AG20443 (cell line): ENCODE data around the gene TRIO.

Experiments used
- DNase-seq: peaks from one replicate; pipeline ENCODE4 v3.0.0; 2012; ENCODE audit warnings: low spot score, mixed read lengths

Gene TRIO

DNA sequence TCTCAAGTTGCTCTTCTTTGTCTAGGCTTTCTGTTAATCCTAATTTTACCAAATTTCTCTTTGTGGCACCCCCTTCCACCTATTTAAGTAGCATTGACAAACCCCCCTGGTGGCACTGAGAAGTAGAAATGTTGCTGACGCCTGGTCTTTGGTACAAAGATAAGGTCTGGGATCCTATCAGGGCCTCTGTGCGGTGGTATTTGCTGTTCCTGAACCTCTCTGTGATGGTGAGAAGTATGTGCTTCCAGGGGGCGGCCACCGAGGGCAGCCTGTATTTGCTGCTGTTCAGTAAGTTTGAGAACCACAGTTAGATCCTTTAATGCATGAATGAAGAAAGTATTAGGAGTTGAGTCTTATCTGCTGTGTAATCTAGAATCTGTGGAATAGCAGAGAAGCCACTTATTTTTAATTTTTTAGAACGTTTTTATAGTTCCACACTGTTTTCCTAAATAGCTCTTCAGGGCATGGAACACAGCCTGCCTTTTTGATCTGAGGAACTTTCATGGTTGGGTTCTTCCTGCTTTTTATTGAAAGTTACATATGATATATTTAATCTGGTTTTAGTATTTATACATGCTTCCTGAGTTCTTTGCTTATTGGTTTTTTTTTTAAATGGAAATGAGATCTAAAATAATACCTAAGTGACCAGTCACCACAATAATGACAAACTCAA lies 124.2 kb downstream of the TRIO start:
- DNase-seq: no peak

DNA sequence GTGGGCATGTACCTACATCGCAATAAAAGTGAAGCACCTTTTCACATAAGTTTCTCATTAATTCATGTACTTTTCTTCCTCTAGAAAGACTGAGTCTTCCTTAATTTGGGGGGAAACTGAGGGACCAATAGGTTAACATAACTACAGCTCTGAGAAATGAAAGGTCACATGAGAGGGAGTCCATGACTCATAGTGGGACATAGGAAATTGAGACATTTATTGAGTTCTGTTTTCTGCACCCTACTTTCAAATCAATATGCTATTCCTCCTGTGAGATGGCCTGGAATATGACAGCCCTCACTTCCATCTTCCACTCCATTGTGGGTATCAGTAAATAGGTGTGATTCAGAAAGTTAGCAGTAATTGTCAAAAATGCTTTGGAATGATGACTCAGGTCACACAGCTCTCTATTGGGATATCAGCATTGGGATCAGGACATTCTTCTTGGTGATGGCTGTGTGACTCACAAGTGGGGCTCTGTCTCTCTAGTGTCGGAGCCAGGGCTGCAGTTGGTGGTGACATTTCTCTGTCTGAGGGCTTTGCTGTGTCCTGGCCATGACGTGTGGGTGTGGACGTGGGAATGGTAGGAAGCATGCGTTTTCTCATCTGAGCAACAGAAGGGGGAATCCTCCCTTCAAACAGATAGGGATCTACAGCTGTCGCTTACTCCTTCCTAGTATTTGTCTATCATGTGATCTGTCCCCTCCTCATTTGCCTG lies 125.0 kb downstream of the TRIO start:
- DNase-seq: peak; percentile 75

DNA sequence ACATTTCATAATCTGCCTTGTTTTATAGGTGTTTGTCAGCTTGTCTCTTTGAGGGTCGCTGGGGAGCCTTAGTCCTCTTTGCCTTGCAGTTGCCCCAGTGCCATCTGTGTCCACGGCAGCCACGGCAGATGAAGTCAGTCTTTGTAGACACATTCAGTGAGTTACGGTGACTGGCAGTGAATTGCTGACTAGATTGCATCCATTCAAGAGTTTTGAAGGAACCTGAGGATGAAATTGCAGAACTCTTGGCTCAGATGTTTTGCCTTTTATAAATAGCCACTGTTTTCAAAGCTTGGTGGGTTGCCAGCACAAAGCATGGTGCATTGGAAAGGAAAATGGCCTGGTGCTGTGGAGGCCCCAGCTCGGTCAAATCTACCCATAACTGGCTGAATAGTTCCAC lies 125.6 kb downstream of the TRIO start:
- no peak for DNase-seq

DNA sequence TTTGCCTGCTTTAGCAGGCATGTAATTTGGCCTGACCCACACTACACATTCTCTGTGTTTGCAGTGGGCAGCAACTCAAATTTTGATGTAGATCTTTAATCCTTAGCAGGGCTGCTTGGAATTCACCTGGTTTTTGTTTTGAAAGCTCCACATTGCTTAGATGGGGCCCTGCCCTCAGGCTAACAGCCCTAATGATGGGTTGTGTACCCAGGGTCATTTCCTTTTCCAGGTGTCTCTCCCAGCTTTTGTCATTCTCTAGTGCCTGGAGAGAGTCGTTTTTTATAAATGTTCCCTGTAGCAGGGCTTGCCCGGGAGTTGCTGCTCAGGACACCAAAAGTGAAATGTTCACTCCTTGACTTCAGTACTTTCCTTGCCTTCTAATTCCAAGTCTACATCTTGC lies 126.3 kb downstream of the TRIO start:
- DNase-seq: no peak

DNA sequence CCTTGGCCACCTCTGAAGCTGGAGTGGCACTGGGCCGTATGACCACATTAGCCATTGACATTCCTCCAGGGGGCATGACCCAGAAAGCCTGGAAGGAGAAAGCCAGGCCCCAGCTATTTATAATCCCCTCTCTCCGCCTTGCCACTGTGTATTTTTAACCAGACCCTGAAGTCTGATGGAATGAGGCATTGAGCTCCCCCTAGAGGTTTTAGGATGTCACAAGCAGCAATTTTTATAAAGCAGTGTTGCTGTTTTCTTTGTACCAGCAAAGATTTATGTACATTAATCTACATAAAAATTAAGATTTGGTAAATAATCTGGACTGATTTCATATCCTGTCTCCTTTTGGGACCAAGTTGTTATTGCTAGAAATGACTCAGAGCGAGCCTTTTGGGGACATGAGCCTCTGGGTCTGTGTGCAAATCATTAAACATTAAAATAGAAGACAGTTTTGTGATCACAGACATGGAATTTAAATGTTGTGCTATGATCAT lies 127.1 kb downstream of the TRIO start:
- peak; percentile 75 for DNase-seq

DNA sequence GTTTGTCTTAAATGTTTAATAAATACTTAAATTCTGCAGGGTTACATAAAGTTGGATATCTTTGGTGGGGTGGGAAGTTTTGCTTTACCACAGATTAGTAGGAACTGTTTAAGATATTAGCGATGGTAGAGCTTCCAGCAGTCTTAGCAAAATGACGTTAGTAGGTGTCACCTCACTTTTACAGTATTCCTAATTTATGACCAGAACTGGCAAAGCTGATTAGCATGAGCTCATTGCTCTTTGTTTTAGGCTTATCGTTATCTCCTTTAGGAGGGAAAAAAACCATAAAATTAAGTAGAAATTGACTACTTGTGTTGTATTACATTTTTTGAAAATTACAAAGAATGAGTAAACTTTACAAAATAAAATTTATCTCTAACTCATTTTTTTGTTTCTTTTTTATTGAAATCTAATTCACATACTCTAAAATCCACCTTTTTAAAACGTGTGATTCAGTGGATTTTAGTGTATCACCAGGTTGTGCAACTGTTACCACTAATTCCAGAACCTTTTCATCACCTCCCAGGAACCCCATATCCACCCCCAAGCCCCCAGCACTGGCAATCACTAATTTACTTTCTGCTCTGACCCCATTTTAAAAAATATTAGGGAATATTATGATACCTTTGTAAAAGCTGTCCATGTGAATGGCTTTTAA lies 129.5 kb downstream of the TRIO start:
- no peak for DNase-seq

DNA sequence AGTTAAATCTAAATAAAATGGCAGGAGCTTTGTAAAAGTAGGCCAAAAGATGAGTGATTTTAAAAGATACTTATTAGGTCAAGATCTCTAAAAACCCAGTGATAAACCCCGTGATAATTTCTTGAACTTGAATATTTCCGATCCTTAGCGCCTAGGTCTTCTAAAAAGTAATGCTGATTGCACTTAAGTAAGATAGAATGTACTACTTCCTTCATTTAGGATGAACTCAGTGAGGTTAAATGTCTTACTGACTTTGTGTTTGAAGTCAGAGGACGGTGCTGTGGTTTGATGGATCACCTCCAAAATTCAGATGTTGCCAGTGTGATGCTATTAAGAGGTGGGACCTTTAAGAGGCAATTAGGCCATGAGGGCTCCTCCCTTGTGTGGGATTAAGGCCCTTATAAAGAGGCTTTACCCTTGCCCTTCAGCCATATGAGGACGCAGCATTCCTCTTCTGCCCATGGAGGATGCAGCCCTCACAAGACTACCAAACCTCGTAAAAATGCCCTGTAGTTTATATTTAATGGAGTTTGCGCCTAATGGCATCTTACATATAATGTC lies 130.1 kb downstream of the TRIO start:
- DNase-seq: no peak

DNA sequence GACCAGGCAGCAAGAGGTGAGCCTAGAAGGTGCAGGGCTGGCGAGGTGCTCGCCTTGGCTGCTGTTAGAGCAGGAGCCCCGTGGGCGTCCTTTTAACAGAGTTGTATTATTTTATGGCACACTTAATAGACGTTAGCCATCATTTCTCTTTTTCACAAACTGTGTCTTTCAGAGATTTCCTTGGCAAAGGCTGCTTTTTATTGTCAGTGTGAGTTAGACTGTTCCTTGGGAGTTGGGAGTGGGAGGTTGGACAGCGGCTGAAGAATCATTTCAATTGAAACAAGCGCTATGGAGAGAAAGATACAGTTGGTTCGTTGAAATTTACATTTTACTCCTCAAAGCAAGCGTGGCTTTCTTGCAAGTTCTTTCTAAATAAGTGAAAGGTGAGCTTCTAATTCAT lies 133.2 kb downstream of the TRIO start:
- no peak for DNase-seq

DNA sequence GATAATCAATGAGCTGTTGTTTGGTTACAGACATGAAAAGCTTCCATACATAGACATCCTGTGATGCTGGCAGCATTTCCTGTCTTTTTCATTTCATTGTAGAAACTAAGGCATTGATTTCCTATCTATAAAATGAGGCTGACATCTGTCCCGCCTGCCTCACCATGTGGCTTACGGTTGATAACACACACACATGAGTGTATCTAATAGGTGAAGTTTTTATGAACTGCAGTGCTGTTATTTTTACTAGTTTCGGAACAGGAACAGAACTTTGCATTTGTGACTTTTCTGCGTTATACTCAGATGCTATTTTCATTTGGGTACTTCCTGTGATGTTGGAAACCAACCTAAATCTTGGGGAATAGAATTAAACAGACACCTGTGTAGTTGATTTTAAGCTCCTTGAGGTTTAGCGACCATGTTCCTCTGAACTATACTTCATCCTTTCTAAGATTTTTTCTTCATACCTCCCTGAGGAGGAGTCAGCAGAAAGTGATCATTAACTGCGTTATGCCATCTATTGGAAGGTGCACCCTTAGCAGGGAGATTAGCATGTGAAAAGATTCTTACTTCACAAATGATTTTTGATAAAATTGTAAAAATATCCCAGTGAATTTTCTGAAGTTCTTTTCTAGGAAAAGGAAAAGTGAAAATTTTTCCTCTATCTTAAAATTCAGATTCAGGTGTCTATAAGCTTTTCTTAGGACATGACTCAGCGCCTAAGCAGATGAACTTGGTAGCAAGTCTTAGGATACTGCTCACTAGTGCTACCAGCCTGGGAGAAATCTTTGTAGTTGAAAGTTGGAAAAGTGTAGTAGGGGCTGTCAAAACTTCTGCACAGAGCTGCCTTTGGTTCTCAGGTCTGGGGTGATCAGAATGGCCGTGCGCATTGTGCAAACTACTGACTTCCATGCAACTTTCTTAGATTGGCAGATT lies 134.5 kb downstream of the TRIO start:
- DNase-seq: no peak

DNA sequence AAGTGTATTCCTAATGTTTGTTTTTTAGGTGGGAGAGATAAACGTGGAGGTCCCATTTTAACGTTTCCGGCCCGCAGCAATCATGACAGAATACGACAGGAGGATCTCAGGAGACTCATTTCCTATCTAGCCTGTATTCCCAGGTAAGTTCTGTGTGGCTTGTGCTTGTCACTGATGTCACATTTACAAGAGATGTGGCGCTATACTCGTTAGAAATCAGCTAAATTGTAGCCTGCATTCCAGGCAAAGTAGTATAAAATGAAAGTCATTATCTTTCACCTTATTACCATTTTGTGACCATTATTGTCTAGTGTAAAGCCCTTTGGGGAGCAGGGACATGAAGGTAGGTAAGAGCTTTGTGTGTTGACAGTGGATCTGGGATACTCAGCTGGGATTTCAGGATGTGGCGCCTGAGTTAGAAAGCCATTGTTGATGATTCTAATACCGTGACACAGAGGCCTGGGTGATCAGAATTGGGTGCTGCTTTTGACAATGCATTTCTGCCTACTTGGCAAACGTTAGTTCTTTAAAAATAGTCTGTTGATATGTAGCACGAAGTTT lies 137.2 kb downstream of the TRIO start:
- no peak for DNase-seq

DNA sequence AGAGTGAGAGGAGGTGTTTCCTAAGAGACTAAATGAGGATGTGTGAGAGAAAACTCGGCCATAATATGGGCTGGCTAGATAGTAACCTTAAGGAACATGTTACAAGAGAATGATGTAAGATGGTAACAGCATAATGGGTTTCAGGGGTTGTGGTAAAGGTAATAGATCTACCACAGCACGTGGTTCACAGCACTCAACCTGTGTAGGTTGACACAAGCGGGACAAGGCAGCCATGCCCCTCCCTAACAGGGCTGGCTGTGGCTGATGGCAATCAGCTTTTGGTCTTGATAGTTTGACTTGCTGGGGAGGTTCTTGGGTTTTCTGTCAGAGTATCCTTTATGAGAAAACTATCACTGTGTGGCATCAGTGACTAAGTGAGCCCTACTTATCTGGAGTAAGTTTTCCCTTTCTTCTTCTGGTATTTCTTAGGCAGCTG lies 138.6 kb downstream of the TRIO start:
- DNase-seq: no peak

DNA sequence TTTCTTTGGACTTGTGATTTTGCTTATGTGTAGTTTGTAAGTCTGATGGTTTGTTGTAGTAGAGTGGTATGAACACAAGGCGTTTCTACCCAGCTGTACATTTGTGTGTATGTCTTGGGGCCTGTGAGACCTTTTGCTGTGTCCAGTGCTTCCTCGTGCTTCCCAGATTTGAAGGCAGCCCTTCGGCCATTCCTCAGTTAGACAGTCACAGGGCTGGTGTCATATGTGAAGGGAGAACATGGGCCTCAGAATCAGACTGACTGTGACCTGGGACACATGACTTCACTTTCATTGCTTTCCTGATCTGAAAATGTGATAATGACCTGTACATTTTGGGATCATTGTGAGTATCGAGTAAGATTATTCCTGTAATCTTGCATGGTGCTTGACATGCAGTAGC lies 140.0 kb downstream of the TRIO start:
- DNase-seq: no peak

DNA sequence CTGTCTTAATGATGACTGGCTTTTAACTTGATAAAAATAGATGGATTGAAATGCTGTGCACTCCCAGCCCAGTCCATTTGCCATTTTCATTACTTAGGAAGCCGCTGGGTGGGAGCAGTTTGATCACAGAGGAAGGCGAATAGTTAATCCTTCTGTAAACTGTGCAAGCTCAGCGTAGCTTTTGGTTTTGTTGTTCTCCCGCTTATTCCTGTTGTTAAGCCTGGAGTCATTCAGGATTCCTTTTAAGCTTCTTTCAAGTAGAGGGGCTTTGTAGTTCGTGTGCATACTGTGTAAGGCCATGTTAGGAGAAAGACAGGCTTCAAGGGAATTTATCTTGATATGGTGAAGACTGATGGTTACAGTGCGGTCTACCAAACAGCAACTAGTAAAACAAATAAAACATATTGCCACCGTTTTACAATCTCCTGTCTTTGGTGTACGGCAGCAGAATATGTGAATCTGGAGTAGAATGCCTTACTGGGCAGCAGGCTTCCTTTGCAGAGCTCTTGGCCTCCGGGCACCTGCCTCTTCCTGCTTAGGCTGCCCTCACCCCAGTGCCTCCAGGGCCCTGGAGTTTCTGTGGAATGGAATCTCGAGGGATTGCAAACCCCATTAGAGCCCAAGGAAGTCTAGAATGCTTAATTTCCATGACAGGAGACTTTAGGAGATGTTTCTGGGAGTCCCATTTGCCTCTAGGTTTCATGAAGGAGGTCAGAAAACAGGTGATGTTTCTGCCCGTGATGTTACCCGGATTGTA lies 141.4 kb downstream of the TRIO start:
- no peak for DNase-seq

DNA sequence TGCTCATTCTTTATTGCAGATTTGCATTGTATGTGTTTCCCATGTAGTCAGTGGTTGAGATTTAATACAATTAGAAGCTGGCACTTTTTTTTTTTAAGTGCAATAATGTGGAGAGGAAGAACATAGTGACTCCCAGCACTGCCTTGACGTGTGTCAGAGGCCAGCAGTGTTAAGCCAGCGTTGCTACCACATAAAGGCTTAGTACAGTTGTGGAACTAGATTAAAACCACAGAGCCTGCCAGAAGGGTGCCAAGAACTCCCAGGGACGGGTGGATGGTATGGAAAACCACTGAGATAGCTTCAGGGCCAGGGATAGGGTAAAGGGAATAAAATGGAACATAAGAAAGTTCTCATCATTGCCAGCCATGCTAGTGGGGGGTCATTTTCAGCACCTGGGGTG lies 142.9 kb downstream of the TRIO start:
- no peak for DNase-seq

DNA sequence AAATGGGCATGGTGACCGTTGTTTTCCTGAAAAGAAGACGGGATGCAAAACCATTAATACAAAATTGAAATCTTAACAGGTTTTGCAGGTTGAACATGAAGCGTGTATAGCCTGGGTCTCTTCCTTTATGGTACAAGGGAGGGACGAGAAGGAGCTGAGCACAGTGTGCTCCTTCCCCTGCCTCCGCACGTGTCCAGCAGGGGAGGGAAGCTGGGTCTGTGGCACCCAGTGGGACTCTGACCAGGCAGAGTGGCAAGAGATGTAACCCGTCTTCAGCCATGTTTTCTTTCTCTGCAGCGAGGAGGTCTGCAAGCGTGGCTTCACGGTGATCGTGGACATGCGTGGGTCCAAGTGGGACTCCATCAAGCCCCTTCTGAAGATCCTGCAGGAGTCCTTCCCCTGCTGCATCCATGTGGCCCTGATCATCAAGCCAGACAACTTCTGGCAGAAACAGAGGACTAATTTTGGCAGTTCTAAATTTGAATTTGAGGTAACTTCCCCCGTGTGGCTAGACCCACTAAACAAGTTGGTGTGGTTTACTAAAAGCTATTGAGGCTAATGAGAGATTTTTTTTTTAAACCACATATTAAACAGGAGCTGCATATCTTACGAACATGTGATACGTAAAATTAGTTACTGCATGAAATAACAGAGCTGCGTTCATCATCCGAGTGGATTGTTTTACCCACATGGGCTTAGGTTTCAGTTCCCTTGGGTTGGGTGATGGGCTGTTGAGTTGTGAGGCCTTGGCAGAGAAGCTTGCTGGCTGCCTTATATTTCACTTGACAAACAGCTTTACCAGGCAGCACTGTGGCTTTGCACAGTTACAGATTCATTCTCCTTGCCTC lies 143.7 kb downstream of the TRIO start:
- DNase-seq: no peak

DNA sequence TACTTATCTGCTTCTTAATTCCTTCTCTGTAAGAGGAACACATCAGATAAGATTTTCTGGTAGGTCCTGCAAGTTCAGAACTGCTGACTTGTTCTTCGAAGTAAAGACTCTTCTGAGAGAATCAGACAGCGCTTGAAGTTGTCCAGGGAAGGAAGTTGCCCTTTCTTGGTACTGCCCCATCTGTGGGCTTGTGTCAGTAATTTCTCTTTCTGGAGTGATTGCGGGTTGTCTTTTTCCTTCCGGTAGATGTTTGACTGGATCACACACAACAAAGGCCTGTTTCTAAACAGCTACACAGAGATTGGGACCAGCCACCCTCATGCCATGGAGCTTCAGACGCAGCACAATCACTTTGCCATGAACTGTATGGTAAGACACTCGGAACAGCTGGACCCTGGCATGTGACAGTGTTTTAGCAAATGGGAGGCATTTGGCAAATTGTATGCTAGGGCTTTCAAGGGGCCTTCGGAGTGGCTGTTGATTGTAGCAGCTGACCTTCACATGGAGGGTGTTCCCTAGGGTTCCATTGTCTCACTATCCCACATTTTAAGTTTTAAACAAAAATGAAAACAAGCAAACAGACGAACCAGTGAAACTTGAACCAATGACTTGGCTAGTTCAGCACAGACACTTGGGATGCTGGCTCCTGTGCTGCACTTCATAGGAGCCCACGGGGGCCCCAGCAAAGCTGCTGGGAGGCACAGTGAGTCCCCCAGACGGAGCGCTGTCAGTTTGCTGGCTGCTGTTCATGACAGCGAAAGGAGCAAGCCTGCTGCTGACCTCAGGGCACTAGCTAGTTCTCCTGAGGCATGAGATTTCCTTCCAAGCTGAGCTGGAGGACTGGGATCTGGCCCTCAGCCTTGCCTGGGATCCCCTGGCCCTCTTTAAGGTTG lies 149.9 kb downstream of the TRIO start:
- no peak for DNase-seq

DNA sequence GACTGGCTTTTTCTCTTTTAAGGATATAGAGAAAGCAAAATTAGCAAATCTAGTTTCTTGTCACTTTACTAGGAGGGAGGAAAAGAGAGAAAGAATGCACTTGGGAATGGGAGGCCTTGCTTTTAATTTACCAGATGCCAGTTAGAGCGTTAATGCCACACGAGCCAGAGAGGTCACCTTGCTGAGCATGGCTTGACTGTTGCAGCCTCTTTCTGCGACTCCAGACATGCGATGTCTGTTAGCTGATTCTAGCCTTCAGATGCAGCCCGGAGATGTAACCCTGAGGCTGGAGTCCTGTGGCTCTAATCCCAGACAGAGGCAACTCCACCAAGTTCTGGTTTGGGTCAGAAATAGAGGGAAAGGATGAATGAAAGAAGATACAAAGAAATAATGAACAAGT lies 152.5 kb downstream of the TRIO start:
- DNase-seq: no peak

DNA sequence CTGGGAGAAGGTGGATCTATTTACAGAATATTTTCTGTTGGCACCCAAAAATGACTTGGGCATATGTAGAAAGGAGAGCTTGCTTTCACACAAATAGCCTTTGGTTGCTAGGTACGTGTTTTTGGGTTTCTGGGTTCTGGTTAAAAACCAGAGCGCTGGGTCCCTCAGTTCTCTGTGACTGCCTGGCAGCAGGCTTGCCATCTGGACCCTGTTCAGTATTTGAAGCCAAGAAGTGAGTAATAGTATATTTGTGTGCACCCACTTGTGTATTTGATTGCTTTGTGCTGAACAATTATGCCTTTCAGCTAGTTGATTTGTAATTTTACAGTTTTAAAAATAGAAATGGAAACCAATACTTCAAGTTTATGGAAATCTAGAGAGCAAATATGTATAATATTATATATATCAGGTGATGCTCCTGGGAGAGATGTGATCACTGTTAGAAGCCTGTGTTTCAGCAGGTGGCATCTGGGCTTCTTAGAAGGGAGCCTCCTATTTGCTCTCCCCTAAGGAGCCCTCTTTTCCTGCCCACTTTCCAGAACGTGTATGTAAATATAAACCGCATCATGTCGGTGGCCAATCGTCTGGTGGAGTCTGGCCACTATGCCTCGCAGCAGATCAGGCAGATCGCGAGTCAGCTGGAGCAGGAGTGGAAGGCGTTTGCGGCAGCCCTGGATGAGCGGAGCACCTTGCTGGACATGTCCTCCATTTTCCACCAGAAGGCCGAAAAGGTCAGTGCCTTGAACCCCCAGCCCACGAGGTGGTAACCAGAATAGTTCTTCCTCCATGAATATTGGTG lies 153.6 kb downstream of the TRIO start:
- peak; percentile 41 for DNase-seq
